Caki2 (cell line): ENCODE results near the gene ELOVL4. TPM values are rescaled to one million over a fixed set of nuclear protein-coding genes. Genes with fewer than 3 reads are reported as not detected.

Source experiments
- DNase-seq: peaks from one replicate; pipeline ENCODE4 v3.0.0-alpha.2; 2015; ENCODE audit warnings: low read depth
- in situ Hi-C: cut with HindIII; loops from 2 replicates; pipeline ENCODE4 v1.10.0; 2016; ENCODE audit warnings: low sequenced_read_pairs, low pct_unique_long_range_greater_than_20kb, mixed read lengths
- total RNA-seq: library from RNA; depleted of rRNA; stranded (reverse); fragments of >200 nt; shearing (Covaris generic); gene quantifications from 2 replicates; pipeline ENCODE4 v1.2.3, GENCODE V29; 2014; ENCODE audit warnings: low replicate concordance; rRNA removed

ELOVL4 gene
- total RNA-seq = 3.0 and 4.8 TPM in 2 replicates

DNA sequence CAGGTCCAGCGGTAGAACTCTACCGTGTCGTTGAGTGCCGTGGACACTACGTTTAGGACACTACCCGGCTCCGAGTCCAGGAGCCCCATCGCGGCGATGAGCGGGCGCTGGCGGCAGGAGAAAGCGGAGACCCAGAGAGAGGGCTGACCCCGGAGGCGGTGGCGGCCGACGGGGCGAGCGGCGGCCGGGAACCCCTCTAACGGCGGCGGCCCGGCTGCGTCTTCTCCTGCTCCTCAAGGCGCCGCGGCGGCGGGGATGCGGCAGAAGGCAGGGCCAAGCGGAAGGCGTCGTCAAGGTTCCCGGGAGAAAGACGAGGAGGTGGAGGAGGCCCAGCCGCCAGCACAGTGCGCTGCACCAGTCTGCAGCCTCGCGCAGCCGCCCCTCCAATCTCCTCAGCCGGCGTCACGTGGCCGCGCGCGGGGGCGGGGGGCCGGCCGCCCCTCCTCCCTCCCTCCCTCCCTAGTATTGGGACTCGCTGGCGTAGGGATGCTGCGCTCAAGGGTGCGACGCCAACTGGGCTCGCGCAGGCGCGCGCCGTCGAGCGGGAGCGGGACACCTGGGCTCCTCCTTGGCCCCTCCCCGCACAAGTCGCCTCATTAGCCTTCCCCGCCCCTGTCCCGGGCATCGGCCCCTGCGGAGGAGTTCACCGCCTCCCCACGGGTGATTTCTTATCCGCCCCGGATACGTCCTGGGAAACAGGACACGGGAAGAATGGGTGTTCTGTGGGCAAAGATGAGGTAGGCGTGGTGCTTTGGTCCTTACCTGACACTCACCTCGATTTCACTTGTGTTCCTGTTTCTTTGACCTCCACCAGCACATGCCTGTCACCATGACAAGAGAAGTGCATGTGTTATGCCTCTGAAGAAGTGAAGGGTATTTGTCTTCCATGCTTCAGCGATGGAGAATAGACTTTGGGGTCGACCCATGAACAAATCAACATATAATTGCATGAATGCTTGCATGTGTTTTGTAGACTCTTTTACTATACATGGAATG lies at the start of gene ELOVL4:
TSS of gene ELOVL4 (minus strand) at position 363 of the 996 bp plus-strand sequence. CDS start at position 89, 274 bp downstream.
- in situ Hi-C loops = no loop called here
- DNase-seq = peak; percentile 88

DNA sequence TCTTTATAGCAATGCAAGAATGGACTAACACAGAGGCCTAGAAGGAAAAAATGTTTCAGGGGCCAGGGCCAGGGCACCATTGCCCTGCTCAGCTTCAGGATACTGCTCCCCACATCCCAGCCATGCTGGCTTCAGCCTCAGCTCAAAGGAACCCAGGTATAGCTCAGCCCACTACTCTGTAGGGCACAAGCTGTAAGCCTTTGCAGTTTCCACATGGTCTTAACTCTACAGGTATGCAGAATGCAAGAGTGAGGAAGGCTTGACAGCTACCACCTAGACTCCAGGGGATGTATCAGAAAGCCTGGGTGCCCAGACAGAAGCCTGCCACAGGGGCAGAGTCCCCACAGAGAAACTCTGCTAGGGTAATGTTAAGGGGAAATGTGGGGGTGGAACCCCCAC lies 46.6 kb upstream of the ELOVL4 start:
- DNase-seq = no peak
- in situ Hi-C loops = no loop called here

DNA sequence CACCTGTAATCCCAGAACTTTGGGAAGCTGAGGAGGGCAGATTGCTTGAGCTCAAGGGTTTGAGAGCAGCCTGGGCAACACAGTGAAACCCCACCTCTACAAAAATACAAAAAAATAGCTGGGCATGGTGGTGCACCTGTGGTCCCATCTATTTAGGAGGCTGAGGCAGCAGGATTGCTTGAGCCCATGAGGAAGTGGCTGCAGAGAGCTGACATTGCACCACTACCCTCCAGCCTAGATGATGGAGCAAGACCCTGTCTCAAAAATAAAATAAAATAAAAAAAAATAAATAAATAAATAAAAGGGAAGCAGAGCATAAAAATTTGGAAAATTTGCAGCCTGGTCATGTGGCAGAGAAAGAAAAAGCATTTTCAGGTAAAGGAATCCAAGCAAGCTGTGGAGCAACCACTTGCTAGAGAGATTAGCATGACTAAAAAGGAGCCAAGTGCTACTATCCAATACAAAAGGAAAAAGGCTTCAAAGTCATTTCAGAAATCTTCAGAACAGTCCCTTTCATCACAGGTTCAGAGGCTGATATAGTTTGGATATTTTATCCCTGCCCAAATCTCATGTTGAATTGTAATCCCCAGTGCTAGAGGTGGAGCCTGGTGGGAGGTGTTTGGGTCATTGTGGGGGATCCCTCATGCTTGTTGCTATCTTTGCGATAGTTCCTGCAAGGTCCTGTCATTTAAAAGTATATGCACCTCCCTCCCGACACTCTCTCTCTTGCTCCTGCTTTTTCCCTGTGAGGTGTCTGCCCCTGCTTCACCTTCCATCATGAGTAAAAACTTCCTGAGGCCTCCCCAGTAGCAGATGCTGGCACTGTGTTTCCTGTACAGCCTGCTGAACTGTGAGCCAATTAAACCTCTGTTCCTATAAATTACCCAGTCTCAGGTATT lies 45.9 kb upstream of the ELOVL4 start:
- no peak for DNase-seq
- in situ Hi-C loops = no loop called here

DNA sequence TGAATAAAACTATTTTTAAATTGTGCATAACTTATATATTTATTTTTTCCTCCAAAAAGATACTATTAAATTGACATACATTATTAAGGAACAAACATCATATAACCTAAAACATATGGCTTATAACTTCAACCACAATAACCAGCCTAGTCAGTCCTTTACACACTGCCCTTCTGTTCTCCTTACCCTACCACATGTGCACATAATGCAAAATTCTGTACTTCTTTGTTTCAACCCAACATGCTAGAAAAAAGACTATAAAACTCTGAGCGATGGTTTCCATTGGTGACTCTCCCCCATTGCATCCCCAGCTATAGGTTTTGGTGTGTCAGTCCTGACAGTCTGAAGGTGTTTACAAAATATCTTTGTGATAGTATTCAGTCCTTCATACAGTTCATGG lies 42.3 kb upstream of the ELOVL4 start:
- no peak for DNase-seq
- in situ Hi-C loops = no loop called here

DNA sequence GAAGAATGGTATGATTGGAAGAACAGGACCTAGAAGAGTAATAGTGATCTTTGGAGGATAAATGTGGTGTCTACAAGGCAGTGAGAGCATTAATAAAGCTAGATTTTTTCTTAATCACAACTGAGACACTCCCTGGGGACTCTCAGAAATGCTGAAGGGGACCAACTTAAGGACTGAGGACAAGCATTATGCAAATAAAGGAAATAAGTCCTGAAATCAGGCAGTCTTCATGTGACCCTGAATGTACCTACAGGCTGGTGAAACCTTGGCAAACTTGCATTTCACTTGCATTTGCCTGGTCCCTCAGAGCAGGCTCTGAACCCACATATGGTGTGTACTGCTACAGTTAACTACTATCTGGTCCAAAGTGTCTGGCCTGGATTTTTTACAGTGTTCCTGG lies 37.8 kb upstream of the ELOVL4 start:
- no peak for DNase-seq
- in situ Hi-C loops = no loop called here

DNA sequence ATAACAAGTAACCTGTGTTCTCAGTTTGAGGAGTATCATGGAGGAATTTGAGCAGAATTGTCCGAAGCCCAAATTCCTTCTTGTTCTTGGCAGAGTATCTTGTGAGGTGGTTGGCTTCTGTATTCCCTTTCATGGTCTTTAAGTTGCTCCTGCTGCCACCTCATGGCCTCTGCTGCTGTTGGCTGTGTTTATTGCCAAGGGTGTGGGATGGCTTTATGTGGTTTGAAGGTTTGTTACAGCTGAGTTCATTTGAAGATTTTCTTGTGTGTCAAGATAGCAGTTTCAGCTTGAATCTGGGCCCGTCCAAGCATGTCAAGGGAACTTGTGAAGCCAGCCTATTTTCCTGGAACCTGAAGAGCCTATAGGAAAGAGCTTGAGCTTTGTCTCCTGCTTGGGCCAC lies 36.9 kb upstream of the ELOVL4 start:
- peak; percentile 66 for DNase-seq
- in situ Hi-C loops = no loop called here

DNA sequence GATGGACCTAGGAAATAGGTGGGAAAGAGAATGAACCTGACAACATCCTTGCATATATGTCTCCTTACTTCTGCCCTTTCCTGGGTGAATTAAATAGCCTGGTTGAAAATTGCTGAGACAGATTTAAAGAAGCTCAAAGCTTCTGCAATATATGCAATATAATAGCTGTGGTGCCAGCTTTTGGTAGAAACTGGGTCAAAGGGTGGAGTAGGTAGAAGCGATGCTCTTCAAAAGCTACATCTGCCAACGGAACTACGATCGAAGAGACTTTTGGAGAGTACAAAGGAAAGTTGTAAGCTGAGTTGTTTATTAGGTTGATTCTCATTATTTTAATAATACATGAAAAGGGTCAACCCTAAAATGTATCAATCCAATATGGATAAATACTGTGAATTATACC lies 34.3 kb upstream of the ELOVL4 start:
- in situ Hi-C loops = no loop called here
- no peak for DNase-seq

DNA sequence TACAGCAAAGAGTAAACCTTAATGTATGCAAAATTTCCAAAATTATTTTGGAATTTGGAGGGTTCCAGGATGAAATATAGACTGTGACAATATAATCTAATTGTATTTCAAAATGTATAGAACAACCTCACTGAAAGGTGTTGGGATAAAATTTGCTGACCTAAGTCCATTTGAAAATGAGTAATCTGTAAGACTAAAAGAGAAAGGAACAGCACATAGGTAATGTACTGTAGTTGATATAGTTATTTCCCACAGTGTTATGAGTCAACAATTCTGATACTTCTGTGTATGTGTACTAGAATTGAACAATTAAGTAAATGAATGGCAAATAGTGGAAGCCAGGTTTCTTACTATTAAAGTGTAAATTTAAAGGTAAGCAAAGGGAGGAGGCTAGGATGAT lies 23.8 kb upstream of the ELOVL4 start:
- in situ Hi-C loops = no loop called here
- DNase-seq = no peak

DNA sequence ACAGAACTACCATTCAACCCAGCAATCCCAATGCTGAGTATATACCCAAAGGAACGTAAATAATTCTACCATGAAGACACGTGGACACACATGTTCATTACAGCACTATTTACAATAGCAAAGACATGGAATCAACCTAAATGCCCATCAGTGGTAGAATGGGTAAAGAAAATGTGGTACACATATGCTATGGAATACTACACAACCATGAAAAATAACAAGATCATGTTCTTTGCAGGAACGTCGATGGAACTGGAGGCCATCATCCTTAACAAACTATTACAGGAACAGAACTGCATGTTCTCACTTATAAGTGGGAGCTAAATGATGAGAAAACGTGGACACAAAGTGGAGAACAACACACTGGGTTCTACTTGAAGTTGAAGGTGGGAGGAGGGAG lies 22.4 kb upstream of the ELOVL4 start:
- DNase-seq = no peak
- in situ Hi-C loops = no loop called here

DNA sequence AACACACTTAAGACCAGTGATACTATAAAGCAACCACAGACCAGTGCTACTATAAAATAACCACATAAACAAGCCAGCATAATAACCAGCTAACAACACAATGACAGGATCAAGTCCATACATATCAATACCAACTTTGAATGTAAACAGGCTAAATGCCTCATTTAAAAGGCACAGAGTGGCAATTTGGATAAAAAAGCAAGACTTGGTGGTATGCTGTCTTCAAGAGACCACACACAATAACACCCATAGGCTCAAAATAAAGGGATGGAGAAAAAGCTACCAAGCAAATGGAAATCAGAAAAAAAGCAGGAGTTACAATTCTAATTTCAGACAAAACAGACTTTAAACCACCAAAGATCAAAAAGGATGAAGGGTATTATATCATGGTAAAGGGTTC lies 19.8 kb upstream of the ELOVL4 start:
- in situ Hi-C loops = no loop called here
- DNase-seq = no peak

DNA sequence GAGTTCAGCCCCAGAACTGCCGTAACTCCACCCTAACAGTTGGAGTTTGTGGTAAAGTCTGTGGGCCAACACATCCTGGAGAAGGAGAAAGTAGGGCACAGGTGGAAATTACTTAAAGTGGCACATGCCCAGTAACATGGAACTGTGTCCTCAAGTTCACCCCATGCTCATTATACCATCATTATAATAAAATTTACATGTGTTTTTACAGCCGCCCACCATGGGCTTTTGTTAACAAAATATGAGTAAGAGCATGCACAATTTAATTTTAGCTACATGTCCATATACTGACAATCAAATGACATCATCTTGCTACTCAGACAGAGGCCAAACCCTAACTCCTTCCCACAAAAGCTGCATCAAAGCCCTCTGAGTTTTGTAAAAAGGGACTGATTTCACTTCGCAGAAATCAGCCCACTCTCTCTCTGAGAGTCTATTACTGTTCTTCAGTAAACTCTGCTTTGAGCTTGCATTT lies 17.3 kb upstream of the ELOVL4 start:
- DNase-seq = no peak
- in situ Hi-C loops = no loop called here

DNA sequence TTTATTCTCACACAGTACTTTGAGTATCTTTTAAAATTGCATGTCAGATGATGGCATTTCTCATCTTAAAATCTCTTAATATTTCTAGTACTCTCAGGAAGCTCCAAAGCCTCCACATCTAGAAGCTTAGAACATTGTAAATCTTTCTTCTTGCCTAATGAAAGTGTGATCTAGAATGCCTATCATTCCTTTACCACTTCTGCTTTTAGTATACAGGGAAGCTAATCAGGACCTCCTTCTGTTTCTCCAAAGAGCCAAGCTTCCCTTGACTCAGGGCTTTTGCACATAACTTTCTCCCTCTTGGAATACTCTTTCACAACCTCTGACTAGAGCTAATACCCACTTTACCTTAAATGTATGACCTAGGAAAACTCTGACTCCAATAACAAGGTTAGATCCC lies 7.5 kb upstream of the ELOVL4 start:
- DNase-seq = no peak
- in situ Hi-C loops = no loop called here

DNA sequence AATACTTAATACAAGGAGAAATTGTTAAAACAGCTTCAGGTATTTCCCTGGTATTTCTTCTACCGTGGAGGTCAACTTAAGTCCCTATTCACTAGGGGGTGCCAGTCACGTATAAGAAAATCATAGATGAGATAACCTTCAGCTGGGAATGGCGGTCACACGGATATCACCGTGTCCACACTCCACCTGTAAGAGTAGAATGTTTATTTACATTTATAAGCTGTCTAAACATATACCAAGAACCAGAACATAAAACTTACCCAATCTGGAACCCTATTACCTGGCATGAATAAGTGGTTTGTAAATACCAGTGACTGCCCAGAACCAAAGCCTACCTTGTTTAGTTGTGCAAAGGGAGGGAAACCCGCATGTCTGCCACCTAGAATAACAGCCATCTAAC lies 1.9 kb upstream of the ELOVL4 start:
- in situ Hi-C loops = no loop called here
- DNase-seq = peak; percentile 35

DNA sequence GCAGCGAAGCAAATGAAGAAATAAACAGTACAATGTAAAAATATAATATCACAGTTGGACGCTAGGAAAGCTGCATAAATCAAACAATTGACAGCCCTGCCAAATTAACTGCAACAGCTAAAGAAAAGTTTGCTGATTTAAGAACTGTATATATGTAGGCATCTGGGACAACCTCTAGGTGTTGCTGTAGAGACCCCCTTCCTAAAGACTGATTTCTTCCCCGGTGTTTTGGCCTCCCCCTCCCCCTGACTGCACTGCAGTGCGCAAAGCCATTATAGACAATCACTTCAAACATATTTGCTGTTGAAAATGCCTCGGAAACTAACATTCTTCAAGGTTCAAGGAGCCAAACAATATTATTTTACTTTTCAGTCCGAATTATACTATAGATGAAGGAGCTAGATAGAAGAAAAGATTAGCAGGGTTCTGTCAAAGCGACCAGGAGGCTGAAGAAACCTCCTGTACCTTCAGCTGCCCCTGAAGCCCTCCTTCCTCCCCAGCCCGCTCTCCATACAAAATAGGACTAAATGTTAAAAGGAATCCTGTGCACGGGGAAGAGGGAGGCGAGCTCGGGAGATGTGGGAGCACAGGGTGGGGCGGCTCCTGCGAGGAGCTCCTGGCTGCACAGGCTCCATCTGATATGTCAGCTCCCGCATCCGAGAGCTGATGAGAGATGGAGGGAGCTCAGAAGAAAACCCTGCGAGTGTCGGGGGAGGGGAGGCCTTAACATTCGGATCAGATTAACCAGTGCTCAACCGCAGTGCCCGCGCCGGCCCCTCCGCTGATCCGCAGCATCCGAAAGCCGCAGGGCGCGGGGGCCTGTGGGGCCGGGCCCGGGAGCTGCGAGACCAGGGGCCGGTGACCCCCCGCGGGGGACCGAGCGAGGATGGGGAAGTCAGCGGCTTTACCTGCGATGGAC lies 822 bp downstream of the ELOVL4 start:
- in situ Hi-C loops = no loop called here
- DNase-seq = peak; percentile 29

DNA sequence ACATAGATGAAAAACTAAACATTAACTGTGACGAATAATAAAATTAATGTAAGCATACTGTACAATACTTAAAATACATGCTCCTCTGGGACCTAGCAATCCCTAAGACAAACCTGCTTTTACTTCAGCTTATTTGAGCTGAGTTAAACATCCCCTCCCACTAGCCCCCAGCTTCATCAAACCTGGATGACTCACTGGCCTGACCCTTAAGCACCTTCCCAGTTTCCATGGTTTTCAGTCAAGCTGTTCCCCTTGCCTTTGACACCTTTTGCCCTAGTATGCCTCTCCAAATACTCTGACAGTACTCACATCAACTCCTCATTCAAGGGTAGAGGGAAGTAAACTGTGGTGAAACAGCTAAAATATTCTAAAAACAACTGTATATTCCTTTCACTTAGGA lies 4.2 kb downstream of the ELOVL4 start:
- in situ Hi-C loops = no loop called here
- no peak for DNase-seq

DNA sequence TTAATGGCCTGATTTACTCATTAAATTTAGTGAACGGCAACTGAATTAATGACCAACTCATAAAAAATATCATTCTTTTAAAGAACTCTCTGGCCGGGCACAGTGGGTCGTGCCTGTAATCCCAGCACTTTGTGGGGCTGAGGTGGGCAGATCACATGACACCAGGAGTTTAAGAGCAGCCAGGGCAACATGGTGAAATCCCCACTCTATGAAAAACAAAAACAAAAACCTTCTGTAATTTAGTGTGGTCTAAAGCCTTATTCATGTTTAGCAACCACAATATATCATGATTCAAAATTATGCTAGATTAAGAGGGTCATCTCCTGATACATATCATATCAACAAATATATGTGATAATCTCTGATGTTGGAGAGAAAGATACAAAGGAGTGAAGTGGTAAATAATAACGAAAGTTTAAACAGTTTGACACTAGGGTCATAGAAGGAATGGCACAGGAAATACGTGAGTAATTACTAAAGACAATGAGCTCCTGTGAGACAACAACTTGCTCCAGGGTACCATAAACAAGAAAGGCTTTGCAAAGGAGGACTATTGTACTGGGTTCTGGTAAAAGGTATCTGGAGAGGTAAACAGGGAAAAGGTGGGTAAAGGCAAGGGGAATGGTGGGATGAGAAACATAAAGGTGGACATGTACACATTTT lies 5.7 kb downstream of the ELOVL4 start:
- in situ Hi-C loops = no loop called here
- DNase-seq = no peak

DNA sequence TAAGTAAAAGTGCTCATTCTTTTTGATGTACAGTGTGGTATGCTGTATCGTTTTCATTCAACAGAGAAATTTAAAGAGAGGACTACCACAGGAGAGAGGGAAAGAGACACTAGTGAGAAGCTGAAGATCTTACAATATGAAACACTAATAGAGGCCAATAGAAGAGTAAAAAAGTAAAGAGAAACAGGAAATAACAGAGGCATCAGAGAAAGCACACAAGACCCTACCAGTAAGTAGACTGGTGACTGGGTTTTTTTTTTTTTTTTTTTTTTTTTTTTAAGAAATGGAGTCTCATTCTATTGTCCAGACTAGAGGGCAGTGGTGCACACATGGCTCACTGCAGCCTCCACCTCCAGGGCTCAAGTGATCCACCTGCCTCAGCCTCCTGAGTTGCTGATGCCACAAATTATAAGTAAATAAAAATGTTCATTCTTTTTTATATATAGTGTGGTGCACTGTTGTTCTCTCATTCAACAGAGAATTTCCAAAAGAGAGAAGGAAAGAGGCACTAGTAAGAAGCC lies 18.8 kb downstream of the ELOVL4 start:
- in situ Hi-C loops = no loop called here
- peak; percentile 4 for DNase-seq
